OCI-M1 (cell line): ENCODE data around the gene RGL1.

Experiments
- DNase-seq: peaks from one replicate; lab custom pipeline; 2025; lab: John Stamatoyannopoulos, UW

RGL1 gene

DNA sequence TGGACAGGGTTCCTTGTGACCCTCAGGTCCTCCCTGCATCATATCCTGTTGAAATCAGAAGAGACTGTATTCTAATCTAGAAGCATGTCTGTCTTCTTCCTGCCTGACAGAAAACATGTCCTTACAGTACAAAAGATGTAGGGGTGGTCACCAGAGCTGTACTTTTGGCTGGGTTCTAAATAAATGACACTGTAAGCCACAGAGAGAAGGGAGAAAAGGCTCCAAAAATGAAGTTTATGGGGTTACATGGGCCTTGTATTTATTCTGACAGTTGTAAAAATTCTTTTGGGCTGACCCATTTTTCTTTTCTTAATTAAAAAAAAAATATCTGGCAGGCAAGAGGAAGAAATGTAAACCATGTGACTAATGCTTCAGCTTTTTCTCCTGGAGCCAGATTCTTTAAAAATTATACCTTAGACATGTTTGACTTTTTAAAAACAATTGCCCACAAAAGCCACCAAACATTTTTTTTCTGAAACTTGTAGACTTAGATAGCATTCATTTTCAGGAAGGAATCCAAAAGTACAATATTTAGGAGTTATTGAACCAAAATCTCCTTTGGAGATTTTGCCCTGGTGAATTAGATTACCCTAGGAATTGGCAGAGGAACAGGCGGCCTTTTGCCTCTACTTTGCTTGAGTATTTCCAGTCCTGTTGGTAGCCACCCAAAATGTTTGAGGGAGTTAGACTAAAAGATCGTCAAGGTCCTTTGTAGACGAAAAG, 17.1 kb downstream of the RGL1 start:
- DNase-seq = no peak

DNA sequence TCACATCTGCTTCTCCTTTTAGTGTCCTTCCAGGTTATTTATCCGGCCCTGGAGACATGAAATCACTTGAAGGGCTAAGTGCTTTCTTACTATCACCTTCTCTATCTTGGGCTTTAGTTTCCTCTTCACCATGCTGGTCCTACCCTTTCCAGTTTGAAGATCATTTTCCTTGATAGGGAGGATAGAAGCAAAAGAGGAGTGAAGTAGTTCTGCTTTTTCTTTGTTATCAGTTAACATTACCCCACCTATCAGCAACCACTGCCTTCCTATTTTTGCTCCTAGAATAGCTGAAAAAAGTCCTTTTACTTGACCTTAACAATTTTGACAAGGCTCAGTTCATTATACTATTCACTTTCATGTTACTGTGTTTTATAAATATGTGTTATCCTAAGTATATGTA, 19.4 kb downstream of the RGL1 start:
- peak; percentile 80 for DNase-seq

- DNase-seq = no peak
Observed at GRCh38 chr1:183827801-183828200, 22.9 kb downstream of the RGL1 start.

GRCh38 chr1:183830389-183830788, 25.5 kb downstream of the RGL1 start:
- DNase-seq = no peak

DNA sequence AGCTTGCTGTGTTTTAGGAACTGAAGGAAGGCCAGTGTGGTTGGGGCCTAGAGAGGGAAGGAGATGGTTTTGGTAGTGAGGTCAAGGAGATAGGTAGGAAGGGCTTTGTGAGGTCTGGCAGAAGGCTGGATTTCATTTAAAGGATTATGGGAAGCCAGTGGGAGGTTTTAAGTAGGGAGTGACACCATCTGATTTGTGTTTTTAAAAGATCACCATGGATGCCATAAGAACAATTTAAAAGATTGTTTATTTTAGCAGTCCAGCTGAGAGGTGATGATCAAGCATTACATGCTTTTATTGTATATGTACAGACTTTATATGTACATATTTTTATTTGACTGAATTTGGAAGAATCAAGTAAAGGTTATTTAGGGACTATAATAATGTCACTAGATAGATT, 26.4 kb downstream of the RGL1 start:
- no peak for DNase-seq

DNA sequence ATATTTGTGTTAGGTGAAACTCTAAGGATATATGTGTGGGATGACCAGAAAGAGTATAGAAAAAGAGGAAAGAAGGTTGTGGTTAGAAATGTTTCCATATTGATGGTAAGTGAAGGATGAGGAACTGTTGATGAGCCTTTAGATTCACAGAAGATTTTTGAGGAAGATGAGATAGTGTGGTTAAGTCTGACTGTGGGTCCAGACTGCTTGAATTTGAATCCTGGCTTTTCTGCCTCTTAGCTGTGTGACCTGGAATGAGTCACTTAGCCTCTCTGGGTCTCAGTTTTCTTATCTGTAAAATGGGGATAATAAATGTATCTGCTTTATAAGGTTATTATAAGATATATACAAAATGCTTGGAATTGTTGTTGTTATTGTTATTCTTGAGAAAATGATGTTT, 27.5 kb downstream of the RGL1 start:
- no peak for DNase-seq

- DNase-seq = no peak
Observed at GRCh38 chr1:183834568-183834967, 29.6 kb downstream of the RGL1 start.

- no peak for DNase-seq
Observed at GRCh38 chr1:183836598-183836997, 31.7 kb downstream of the RGL1 start.

DNA sequence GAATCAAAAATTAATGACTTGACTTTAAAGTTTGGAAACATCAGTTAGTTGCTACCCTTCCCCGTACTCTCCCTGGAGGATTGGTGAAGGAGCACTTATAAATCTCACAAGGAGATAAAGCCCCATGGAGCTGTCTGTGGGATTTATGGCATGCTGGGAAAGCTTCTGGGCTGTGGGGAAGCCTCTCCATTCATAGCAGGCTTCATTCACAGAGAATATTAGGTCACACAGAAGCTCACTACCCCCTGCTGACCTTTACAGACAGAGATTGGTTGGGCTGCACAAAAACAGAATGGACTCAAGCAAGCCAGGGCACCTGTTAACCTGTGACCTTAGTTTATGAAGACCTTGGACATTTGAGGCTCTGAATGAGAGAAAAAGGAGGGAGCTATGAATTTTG, 32.1 kb downstream of the RGL1 start:
- DNase-seq = no peak

- DNase-seq = no peak
Observed at GRCh38 chr1:183838221-183838620, 33.3 kb downstream of the RGL1 start.

GRCh38 chr1:183840140-183840539, 35.2 kb downstream of the RGL1 start:
- no peak for DNase-seq

GRCh38 chr1:183841550-183841949, 36.6 kb downstream of the RGL1 start:
- no peak for DNase-seq

DNA sequence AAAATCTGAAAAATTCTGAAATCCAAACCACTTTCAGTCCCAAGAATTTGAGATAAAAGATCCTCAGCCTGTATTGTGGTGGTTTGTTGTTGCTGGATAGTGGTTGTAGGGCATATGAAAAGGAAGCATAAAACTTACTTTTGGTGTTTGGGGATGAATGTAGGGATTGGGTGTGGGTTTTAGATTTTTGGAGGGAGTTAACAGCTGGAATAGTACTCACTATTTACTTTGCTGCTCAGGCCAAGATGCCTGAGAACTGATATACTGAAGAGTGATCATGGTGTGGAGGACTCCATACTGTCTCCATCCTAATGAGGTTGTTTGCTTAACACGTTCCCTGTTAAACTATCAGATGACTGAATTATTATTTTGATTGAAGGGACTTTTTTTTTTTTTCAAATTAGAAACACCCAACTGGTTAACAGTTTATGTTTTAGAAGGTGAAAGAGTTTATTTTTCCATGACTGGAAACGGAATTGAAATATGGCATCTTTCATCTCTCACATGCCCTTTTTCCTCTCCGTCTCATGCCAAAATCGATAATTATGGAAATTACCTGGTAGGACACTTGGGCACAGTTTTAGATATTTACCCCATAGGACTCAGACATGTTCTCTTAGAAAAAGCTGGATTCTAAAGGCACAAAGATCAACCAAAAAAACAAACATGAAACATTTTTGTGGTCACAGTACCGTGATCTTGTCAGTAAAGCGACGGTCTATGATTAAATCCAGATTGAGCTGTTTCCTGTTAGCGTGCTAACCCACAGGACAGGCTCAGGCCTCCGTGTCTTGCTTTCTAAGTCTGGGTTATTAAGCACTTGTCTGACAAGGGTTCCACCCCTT, 37.3 kb downstream of the RGL1 start:
- no peak for DNase-seq

DNA sequence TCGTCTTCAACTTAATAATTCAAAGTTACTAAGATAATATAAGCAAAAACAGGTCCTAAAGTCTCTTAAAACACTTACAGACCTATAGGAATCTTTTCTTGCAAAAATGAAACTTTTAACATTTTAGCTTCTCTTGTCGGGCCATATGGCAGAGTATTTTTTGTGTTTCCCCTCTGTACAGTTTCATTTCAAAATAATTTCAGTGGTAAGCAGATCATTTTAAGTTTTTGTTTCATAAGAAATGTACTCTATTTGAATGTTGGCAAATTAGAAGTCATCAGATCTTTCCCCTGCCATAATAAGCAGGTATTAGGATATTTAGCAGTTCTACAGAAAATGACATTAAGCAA, 37.9 kb downstream of the RGL1 start:
- no peak for DNase-seq

DNA sequence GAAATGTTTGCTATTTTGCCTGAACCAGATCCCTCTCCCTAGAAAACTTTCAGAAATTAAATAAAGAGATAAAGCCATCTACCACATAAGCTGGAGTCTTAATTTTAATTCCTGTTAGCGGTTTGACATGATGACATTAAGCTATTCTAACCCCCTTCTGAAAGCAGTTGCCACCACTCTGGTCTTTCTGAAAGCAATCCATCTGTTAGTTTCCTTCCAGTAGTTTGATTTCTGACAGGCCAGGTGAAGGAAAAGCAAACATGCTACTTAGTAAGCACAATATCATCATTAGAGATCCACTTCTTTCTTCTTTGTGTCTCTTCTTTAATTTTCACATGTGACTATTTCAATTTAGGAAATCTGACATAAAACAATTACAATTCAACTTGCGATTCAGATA, 39.9 kb downstream of the RGL1 start:
- DNase-seq = no peak

DNA sequence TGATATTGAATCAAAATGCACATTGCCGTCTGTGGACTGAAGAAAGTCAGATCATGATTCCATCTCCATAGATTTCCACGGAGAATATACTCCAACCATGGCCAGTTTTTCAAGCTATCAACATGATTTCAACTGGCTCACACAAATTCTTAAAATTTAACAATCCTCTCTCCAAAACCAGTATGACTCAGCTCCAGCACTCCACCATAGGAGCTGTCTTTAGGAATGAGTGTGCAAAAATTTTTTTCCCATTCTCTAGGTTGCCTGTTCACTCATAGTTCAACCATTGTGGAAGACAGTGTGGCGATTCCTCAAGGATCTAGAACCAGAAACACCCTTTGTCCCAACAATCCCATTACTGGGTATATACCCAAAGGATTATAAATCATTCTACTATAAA, 40.8 kb downstream of the RGL1 start:
- peak; percentile 26 for DNase-seq

GRCh38 chr1:183847641-183848040, 42.7 kb downstream of the RGL1 start:
- no peak for DNase-seq

DNA sequence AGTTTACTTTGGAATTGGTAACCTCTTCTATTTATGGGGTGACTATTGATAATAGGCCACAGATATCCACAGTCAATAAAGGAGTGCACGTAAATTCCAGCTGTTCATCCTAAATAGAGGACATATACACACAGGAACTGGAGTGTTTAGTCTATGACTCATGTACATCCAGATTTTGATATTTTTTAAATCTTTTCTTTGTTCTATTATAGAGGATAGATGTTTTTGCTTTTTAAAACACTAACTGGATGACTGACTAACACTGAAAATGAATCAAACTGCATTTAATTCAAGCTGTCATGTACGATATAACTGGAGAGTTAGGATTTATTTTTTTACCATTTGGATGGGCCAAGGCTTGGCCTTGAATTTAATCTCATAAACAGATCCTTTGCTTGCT, 45.9 kb downstream of the RGL1 start:
- no peak for DNase-seq

- DNase-seq = no peak
Observed at GRCh38 chr1:183859119-183859518, 54.2 kb downstream of the RGL1 start.

GRCh38 chr1:183859831-183860230, 54.9 kb downstream of the RGL1 start:
- no peak for DNase-seq

DNA sequence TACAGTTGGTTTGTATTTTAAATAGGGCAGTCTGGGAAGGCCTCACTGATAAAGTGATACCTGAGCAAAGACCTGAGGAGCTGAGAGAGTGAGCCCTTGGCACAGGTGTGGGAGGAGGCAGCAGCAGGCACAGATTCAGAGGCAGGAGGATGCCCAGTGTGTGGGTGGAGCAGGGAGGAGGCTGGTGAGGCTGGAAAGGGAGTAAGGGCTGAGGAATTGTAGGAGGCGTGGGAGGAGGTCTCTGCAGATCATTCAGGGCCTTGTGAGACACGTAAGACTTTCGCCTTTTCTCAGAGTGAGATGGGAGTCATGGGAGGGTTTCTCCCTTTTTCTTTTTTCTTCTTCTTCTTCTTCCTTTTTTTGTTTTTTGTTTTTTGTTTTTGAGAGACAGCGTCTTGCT, 58.0 kb downstream of the RGL1 start:
- DNase-seq = no peak

DNA sequence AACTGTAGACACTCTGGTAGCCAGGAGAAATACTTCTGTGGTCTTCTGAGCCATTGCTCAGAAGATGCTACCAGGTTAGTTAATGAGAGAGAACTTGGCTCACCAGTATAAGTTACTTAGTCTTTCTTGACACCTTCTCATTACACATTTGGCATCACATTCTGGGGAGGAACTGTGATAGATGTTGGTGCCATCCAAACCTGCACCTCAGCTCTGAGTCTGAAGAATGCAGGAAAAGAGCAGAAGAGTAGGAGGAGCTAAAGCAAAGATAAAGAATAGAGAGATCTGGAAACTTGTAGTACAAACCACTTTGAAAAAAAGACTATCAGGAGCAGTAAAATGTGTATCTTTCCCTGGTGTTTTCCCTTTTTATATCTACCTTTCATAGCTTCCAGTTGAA, 58.9 kb downstream of the RGL1 start:
- no peak for DNase-seq

- no peak for DNase-seq
Observed at GRCh38 chr1:183864611-183865010, 59.7 kb downstream of the RGL1 start.

DNA sequence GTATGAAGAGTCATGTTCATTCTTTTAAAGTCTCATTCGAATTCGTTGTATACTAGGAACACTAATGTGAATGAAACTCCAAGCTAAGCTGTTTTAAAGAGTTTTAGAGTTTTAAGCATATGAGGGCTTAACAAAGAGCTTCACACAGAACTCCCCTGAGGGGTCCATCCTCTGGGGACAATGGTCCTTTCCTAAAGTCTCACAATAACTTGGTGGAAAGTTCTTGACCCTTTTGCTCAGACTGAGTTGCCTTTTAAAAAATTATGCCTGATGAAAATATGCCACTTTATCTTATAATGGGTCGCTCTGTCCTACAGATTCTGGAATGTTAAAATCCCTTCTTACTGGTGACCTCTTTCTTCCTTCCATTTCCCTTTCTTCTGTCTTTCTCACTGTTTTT, 64.3 kb downstream of the RGL1 start:
- no peak for DNase-seq
